ENCODE data around the gene MAPK8. TPM values are rescaled to one million over a fixed set of nuclear protein-coding genes. Genes with fewer than 3 reads are reported as not detected.

MAPK8 gene
- total RNA-seq, 2 experiments from 2014 or later, result 29.1 to 40.5 TPM

DNA sequence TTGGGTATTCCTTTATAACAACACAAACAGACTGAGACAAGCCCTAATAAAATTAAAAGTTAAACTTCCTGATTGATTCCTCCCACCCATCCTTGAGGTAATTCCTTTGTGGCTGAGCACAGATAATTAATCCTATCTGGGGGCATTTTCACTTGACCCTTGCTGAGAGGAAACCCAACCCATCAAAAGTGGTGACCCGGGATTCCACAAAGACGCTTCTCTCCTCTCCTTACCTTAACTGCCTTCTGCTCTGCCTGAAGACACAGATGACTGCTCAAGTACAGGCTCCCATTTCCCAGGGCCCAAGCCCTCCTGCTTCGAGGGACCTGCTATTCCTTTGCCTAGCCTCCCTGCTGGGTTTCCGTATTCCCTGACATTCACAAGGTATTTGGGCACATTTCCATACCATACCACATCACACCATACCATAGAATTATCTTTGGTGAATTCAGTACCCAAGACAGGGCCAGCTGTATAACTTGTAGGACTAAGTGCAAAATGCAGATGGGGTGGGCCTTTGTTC lies 9.8 kb upstream of the MAPK8 start:
- no peaks in the 10 kb centered on the region for H3K79me2 ChIP-seq (ENCODE audit: insufficient read depth, low read depth, low read length)
- H4K20me1 ChIP-seq (ENCODE audit: insufficient read depth, low read length), result no peaks in the 10 kb centered on the region
- no peak overlapping the region for H3K4me3 ChIP-seq (ENCODE audit: low read depth, low read length, poor library complexity, severe bottlenecking)
- H3K4me1 ChIP-seq (ENCODE audit: insufficient read depth, low read length, poor library complexity, severe bottlenecking), result no peaks in the 10 kb centered on the region
- no peak for DNase-seq (ENCODE audit: low spot score)
- TF ChIP-seq, protein P1, sequence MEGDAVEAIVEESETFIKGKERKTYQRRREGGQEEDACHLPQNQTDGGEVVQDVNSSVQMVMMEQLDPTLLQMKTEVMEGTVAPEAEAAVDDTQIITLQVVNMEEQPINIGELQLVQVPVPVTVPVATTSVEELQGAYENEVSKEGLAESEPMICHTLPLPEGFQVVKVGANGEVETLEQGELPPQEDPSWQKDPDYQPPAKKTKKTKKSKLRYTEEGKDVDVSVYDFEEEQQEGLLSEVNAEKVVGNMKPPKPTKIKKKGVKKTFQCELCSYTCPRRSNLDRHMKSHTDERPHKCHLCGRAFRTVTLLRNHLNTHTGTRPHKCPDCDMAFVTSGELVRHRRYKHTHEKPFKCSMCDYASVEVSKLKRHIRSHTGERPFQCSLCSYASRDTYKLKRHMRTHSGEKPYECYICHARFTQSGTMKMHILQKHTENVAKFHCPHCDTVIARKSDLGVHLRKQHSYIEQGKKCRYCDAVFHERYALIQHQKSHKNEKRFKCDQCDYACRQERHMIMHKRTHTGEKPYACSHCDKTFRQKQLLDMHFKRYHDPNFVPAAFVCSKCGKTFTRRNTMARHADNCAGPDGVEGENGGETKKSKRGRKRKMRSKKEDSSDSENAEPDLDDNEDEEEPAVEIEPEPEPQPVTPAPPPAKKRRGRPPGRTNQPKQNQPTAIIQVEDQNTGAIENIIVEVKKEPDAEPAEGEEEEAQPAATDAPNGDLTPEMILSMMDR (conservative IDR thresholded peaks at IDR 0.05; ENCODE audit: low read length), result no peak
- no peak for TF ChIP-seq EZH2phosphoT487 (IDR thresholded peaks at IDR 0.05; ENCODE audit: borderline replicate concordance, low read depth, low read length)
- no peak overlapping the region for H3K4me2 ChIP-seq (ENCODE audit: low read length)
- no peaks in the 10 kb centered on the region for H3K9me2 ChIP-seq (ENCODE audit: insufficient read depth, low read length)
- no peak overlapping the region for H3K27ac ChIP-seq (ENCODE audit: low read depth, low read length, poor library complexity, severe bottlenecking)
- BruUV-seq (replicated peaks), result no TSS peak
- H3K9me3 ChIP-seq (ENCODE audit: low read length), result no peaks in the 10 kb centered on the region
- POLR2A ChIA-PET, result interaction anchor here (1.6 kb wide), 1 partner anchor 11 kb away, joined by 6 read pairs; no protein-coding TSS in a partner anchor
- no peak overlapping the region for H2AFZ ChIP-seq (ENCODE audit: low read length)
- H3K36me3 ChIP-seq (ENCODE audit: insufficient read depth, low read length), result no peaks in the 10 kb centered on the region
- intact Hi-C loops (cut with micrococcal nuclease; ENCODE audit: unreplicated experiment), result no loop called here
- CTCF ChIA-PET (ENCODE audit: unreplicated experiment), result no interaction called here

DNA sequence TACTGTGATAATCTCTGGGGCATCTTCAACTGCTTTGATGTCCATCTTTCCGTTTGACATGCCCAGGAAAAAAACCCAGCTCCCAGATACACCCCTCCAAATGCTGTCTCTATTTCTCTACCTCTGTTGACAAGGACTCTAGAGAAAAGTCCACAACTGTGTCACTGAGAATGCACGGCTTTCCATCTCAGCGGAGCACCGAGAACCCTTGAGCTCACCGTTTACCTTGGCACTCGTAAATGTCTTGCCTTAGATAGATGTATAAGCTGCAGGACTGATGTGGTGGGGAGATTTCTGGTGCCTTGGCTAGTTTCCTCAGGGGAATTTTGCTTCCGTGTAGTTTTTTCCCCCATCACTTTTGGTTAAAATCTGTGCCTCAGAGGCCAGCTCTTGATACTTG lies 7.4 kb upstream of the MAPK8 start:
- BruUV-seq (replicated peaks), result no TSS peak
- POLR2A ChIA-PET, result interaction anchor here (0.7 kb wide), 1 partner anchor 10 kb away, joined by 3 read pairs; no protein-coding TSS in a partner anchor
- intact Hi-C loops (cut with micrococcal nuclease; ENCODE audit: unreplicated experiment), result no loop called here

DNA sequence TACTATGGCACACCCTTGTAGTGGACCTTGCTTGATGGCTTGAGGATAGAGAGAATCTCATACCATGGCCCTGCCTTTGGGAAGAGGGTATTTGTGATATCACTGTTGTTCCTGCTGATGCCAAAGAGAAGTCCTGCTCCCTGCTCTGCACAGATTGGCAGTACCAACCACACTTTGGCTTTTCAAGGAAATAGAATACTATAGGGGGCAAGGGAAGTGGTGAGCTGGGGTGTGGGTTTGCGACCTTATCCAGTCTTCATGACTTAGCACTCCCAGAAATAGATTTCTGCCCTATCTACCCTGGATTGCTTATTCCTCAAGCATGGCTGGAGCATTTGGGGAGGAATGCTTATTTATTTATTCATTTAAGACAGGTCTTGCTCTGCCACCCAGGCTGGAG lies 6.8 kb upstream of the MAPK8 start:
- Histone ChIP-seq H3K27ac (ENCODE audit: low read depth, low read length, poor library complexity, severe bottlenecking) (no peak overlapping the region), H3K79me2 (ENCODE audit: insufficient read depth, low read depth, low read length) (no peaks in the 10 kb centered on the region), H2AFZ (ENCODE audit: low read length) (no peak overlapping the region), H3K9me3 (ENCODE audit: low read length) (no peaks in the 10 kb centered on the region), H3K4me1 (ENCODE audit: insufficient read depth, low read length, poor library complexity, severe bottlenecking) (no peaks in the 10 kb centered on the region), H3K4me2 (ENCODE audit: low read length) (no peak overlapping the region), H4K20me1 (ENCODE audit: insufficient read depth, low read length) (no peaks in the 10 kb centered on the region), H3K4me3 (ENCODE audit: low read depth, low read length, poor library complexity, severe bottlenecking) (no peak overlapping the region), H3K36me3 (ENCODE audit: insufficient read depth, low read length) (no peaks in the 10 kb centered on the region), H3K9me2 (ENCODE audit: insufficient read depth, low read length) (no peaks in the 10 kb centered on the region)
- DNase-seq (ENCODE audit: low spot score), result no peak
- BruUV-seq (replicated peaks), result no TSS peak
- ChIA-PET CTCF (ENCODE audit: unreplicated experiment) (interaction anchor here (0.9 kb wide), 1 partner anchor 10 kb away, joined by 4 read pairs; no protein-coding TSS in a partner anchor), POLR2A (no interaction called here)
- TF ChIP-seq, protein P1 (conservative IDR thresholded peaks at IDR 0.05; ENCODE audit: low read length), result no peak
- no peak for TF ChIP-seq EZH2phosphoT487 (IDR thresholded peaks at IDR 0.05; ENCODE audit: borderline replicate concordance, low read depth, low read length)
- intact Hi-C loops (cut with micrococcal nuclease; ENCODE audit: unreplicated experiment), result no loop called here

More for the DNA sequence above, 7.4 kb upstream of the MAPK8 start:
- Histone ChIP-seq H3K79me2 (ENCODE audit: insufficient read depth, low read depth, low read length) (no peaks in the 10 kb centered on the region), H3K9me2 (ENCODE audit: insufficient read depth, low read length) (no peaks in the 10 kb centered on the region), H3K4me3 (ENCODE audit: low read depth, low read length, poor library complexity, severe bottlenecking) (no peak overlapping the region), H2AFZ (ENCODE audit: low read length) (no peak overlapping the region), H3K9me3 (ENCODE audit: low read length) (no peaks in the 10 kb centered on the region), H4K20me1 (ENCODE audit: insufficient read depth, low read length) (no peaks in the 10 kb centered on the region), H3K4me2 (ENCODE audit: low read length) (no peak overlapping the region), H3K4me1 (ENCODE audit: insufficient read depth, low read length, poor library complexity, severe bottlenecking) (no peaks in the 10 kb centered on the region), H3K27ac (ENCODE audit: low read depth, low read length, poor library complexity, severe bottlenecking) (no peak overlapping the region), H3K36me3 (ENCODE audit: insufficient read depth, low read length) (no peaks in the 10 kb centered on the region)
- CTCF ChIA-PET (ENCODE audit: unreplicated experiment), result no interaction called here
- no peak for DNase-seq (ENCODE audit: low spot score)
- TF ChIP-seq, protein P1 (conservative IDR thresholded peaks at IDR 0.05; ENCODE audit: low read length), result no peak
- TF ChIP-seq EZH2phosphoT487 (IDR thresholded peaks at IDR 0.05; ENCODE audit: borderline replicate concordance, low read depth, low read length), result no peak

Measured in OCI-LY7 (cell line).